ENCODE measurements around the gene MT1E.

MT1E gene

DNA sequence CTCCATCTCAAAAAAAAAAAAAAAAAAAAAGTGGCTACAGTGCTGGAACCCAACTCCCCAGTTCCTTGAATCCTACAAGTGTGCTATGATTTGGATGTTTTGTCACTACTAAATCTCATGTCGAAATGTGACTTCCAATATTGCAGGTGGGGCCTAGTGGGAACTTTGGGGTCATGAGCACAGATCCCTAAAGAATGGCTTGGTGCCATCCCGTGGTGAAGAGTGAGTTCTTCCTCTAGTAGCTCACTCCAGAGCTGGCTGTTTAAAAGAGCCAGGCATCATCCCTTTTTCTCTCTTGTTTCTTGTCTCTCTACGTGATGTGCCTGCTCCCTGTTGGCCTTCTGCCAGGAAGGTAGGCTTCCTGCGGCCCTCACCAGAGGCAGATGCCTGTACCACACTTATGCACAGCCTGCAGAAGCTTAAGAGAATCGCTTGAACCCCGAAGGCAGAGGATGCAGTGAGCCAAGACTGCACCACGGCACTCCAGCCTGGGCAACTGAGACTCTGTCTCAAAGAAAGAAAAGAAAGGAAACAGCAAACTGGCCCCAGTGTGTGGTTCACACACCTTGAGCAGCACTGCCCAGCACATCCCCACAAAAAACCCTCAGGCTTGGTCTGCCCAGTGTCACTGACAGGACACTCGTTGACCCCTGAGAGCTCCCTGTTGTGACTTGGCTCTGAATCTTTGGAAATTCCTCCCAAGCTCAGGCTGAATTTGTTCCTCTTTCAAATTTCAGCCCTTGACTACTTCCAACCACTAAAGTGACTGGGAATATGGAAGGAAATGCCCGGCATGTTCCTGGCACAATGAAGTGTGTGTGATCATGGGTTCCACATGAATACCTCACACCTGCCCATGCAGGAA, 3.1 kb downstream of the MT1E start:
- no peak for DNase-seq

DNA sequence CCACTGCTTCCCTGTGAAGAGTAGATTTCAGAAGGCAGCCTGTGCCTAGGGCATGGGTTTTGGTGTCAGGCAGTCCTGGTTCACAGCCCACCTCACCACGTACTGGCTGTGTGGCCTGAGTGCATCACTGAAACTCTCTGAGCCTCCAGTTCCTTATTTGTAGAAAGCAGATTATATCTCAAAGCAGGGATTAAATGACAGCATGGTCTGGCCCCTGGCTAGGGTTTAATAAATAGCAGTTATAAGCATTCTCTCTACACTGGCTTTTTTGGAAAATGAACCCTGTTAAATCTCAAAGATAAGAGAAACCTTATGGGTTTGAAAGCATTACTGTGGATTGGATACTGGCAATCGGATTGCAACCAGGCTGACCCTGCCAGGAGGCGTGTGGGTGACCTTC, 4.0 kb downstream of the MT1E start:
- DNase-seq, result no peak

DNA sequence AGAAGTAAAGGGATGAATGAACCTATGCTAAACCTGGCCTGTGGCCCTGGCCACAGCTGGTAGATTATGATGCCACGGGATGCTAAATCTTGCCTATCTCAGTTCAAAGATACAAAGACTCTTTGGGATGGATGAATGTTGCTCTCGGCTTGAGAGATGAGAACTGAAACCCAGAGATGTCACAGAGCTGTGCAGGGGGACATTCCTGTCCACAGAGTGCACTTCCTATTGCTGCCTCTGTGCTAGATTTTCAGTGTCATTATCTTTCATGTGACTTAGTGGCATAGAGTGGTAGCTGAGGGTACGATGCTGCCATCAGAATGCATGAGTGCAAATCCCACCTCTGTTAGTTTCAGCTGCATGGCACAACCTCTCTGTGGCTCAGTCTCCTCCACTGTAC, 4.6 kb downstream of the MT1E start:
- no peak for DNase-seq

DNA sequence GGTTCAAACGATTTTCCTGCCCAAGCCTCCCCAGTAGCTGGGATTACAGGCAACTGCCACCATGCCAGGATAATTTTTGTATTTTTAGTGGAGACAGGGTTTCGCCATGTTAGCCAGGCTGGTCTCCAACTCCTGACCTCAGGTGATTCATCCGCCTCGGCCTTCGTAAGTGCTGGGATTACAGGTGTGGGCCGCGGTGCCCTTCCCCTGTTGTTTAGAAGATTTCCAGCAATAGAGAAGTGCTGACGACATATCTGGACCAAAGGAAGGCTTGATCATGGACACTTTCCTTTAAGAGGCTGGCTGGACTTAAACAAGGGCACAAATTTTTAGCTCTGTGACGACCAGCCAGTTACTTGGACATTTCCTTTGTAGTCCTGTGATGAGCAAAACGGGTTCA, 5.6 kb downstream of the MT1E start:
- no peak for DNase-seq

DNA sequence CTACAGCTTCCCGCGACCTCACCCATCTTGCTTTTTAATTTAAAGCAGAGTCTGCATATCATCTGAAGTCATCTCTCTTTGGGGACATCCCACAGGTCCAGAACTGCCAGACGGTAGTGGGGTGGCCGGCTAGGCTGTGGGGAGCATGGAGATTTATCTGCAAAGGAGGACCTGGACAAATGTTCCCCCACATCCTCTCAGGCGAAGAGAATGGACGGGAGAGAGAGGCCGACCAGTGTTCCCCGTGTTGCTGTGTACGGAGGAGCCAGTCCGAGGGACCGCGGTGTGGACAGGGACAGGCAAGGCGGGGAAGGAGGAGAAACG, 6.2 kb downstream of the MT1E start:
- no peak for DNase-seq

DNA sequence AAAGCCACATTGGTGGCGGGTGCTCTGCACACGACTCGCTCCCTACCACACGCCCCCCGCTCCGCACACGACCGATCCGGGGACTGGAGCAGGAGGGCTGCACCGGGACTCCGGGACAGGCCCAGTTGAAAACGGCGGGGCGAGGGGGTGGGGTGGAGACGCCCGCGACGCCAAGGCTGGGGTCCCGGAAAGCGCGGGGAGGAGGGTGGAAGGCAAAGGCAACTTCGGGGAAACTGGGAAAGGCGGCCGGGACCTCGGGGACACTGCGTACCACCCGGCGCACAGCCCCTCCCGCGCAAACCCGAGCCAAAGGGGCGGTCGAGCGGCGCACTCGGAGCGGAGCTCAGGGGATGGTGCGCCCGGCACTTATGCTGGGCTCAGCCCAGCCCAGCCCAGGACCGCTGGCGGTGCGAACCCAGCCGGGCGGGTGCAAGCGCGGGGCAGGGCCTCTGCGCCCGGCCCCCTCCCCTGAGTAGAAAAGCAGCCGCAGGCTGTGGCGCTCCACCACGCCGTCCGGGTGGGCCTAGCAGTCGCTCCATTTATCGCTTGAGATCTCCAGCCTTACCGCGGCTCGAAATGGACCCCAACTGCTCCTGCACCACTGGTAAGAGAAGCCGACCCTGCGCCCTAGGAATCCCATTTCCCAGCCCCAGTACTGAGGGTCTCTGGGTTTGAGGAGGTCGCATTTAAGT, 6.7 kb downstream of the MT1E start, which contains the start of gene MT1M:
Gene MT1M, plus strand, starts transcription at position 504 of the 692 bp plus-strand sequence. Its CDS starts 73 bp downstream, at position 577.
- DNase-seq, result no peak

DNA sequence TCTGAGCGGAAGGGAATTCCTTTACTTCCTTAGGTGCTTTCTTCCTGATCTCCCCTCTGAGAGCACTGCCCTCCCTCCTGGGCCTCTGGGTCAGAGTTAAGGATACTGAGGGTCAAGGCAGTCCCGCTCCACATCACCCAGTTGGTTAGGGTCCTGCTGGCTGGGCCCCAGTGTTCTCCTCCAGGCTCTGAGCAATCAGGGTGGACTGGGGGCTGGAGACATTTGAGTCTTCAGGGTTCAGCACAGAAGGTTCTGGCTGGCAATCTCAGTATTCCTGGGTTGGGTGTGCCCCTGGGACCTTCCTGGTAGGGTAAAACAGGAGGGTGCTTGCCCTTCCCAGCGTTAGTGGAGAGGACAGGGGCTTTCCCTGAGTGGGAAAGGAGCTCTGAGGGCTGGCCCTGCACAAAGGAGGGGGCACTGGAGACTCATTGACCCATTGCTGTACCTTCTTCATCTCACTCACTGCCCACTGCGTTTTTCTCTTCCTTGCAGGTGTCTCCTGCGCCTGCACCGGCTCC, 7.3 kb downstream of the MT1E start:
- DNase-seq, result no peak

DNA sequence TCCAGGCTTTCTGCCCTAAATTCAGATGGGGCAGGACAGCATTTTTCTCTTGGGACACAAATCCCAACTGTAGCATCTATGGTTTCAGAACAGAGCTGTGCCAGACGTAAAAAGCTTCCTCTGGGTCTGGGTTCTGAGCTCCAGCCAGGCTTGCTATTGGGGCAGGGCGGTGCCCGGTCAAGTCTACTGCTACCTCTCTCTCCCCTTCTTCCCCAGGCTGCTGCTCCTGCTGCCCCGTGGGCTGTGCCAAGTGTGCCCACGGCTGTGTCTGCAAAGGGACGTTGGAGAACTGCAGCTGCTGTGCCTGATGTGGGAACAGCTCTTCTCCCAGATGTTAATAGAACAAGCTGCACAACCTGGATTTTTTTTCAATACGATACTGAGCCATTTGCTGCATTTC, 8.0 kb downstream of the MT1E start:
- no peak for DNase-seq

DNA sequence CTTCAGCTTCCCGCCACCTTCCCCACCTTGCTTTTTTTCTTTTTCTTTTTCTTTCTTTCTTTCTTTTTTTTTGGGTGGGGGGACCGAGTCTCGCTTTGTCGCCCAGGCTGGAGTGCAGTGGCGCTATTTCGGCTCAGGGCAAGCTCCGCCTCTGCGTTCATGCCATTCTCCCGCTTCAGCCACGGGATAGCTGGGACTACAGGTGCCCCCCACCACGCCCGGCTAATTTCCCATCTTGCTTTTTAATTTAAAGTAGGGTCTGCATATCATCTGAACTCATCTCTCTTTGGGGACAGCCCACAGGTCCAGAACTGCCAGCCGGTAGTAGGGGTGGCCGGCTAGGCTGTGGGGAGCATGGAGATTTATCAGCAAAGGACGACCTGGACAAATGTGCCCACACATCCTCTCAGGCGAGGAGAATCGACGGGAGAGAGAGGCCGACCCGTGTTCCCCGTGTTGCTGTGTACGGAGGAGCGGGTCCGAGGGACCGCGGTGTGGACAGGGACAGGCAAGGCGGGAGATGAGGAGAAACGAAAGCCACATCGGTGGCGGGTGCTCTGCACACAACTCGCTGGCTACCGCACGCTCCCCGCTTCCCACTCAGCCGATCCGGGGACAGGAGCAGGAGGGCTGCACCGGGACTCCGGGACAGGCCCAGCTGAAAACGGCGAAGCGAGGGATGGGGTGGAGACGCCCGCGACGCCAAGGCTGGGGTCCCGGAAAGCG, 9.3 kb downstream of the MT1E start:
- DNase-seq, result no peak

DNA sequence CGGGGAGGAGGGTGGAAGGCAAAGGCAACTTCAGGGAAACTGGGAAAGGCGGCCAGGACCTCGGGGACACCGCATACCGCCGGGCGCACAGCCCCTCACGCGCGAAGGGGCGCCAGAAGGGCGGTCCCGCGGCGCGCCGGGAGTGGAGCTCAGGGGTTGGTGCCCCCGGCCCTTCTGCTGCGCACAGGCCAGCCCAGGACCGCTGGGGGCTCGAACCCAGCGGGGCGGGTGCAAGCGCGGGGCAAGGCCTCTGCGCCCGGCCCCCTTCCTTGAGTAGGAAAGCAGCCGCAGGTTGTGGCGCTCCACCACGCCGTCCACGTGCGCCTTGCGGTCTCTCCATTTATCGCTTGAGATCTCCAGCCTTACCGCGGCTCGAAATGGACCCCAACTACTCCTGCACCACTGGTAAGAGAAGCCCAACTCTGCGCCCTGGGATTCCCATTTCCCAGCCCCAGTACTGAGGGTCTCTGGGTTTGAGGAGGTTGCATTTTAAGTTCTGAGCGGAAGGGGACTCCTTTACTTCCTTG, 9.9 kb downstream of the MT1E start:
- no peak for DNase-seq

DNA sequence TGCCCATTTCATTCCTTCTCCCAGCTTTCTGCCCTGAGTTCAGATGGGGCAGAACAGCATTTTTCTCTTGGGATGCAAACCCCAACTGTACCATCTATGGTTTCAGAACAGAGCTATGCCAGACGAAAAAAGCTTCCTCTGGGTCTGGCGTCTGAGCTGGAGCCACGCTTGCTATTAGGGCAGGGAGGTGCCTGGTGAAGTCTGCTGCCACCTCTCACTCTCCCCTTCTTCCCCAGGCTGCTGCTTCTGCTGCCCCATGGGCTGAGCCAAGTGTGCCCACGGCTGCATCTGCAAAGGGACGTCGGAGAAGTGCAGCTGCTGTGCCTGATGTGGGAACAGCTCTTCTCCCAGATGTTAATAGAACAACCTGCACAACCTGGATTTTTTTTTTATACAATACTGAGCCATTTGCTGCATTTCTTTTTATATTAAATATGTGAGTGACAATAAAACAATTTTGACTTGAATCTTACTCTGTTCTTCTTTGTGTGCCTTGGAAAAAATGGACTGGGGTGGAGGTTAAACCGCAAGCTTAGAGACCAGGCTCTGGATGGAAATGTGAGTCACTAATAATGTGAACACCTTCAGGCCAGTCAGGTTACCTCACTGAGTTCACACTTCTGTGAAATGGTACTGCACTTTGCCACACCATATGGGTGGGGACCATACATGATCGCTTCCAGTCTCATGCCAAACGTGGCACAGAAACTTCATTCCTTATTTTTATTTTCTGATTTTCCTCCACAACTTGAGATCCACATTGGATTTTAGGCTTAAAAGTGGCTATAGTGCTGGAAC, 11.2 kb downstream of the MT1E start:
- DNase-seq, result no peak

DNA sequence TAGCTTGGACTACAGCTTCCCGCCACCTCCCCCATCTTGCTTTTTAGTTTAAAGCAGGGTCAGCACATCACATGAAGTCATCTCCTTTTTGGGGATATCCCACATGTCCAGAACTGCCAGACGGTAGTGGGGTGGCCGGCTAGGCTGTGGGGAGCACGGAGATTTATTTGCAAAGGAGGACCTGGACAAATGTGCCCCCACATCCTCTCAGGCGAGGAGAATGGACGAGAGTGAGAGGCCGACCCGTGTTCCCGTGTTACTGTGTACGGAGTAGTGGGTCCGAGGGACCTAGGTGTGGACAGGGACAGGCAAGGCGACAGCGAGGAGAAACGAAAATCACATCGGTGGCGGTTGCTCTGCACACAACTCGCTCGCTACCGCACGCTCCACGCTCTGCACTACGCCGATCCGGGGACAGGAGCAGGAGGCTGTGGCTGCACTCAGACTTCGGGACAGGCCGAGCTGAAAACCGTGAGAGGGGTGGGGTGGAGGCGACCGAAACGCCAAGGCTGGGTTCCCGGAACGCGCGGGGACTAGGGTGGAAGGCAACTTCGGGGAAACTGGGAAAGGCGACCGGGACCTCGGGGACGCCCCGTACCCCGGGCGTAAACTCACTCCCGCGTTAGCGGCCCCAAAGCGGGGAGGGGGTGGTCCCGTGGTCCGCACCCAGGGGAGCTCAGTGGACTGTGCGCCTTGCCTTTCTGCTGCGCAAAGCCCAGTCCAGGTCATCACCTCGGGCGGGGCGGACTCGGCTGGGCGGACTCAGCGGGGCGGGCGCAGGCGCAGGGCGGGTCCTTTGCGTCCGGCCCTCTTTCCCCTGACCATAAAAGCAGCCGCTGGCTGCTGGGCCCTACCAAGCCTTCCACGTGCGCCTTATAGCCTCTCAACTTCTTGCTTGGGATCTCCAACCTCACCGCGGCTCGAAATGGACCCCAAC, 12.5 kb downstream of the MT1E start, which contains the start of gene MT1A:
Gene MT1A, plus strand, starts transcription at position 853 of the 937 bp plus-strand sequence. Its CDS starts 73 bp downstream, at position 926.
- no peak for DNase-seq

DNA sequence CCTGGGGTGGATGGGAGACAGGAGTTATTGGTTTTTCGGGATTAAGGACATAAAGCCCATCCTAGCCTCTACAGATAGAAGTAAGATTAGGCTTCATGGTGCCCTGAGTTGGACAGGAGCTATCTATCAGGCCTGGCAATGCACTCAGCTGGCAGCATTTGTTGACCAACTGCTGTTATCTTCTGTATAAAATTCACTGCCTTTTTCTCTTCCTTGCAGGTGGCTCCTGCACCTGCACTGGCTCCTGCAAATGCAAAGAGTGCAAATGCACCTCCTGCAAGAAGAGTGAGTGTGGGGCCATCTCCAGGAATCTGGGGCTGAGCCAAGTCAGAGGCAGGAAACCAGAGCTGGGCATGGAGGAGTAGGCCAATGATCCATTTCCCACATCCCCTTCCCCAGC, 13.5 kb downstream of the MT1E start:
- no peak for DNase-seq

DNA sequence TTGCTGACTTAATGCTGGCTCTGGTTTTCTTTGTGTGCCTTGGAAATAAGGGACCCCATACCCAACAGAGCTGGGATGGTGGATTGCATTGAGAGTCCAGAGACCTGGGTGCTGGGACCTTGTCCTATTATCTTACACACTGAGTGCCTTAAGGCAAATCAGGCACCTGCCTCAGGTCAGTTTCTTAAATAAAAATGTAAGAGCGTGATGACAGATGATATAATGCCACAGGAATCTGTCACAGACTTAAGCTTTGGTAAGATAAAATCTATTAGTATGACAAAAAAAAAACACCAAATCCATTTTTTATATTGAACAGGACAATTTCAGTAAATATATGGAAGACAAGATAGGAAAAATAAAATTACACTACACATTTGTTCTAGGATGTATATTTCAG, 14.5 kb downstream of the MT1E start:
- no peak for DNase-seq

DNA sequence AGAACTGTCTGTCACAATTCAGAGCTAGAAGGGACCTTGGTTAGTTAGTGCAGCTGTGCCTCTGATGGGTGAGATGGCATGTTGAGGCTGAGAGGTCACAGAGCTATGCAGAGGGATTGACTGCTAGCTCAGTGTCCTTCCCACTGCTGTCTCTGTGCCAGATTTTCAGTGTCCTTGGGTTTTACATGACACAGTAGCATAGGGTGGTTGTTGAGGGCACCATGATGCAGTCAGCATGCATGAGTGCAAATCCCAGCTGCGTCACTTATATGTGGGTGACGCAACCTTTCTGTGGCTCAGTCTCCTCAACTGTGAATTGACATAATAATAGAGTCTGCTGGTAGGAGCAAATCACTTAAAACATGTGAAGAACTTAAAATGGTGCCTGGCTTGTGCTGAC, 15.6 kb downstream of the MT1E start:
- no peak for DNase-seq

DNA sequence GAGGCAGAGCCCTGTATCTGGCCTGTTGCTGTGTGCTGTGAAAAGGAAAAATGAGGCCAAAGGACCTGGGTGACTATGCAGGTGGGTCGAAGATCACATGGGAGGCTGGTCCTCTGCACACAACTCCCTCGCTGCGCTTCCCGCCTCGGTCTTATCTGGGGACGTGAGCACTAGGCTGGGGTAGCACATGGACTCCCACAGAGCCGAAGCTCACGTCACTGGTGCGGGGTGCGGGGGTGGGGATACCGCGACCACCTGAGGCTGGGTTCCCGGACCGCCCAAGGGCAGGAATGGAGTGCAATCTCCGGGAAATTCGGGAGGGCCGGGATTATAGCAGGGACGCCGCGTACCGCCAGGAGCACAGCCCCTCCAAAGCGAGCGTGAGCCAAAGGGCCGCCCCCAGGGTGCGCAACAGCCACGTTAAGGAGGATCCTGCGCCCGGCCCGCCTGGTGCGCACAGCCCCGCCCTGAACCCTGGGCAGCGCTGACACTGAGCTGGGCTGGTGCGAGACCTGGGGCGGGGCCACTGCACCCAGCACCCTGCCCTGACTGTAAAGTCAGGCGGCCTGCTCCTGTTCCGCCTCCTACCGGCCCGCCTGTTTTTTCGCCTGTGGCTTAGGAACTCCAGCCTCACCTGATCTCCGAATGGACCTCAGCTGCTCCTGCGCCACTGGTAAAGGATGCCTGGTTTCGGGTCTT, 17.6 kb downstream of the MT1E start:
- DNase-seq, result no peak

DNA sequence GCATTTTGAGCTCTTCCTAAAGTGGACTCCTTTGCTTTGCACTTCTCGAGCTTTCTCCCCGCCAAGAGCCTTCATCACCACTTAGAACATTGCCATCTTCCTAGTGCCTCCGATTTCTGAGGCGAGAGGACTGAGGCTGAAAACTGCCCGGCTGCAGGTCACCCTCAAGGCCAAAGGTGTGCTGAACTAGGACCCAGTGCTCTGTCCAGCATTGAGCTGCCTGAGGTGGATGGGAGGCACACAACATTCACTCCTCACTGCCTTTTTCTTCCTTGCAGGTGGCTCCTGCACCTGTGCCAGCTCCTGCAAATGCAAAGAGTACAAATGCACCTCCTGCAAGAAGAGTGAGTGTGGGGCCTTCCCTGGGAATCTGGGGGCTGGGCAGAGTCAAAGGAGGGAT, 18.3 kb downstream of the MT1E start:
- no peak for DNase-seq

DNA sequence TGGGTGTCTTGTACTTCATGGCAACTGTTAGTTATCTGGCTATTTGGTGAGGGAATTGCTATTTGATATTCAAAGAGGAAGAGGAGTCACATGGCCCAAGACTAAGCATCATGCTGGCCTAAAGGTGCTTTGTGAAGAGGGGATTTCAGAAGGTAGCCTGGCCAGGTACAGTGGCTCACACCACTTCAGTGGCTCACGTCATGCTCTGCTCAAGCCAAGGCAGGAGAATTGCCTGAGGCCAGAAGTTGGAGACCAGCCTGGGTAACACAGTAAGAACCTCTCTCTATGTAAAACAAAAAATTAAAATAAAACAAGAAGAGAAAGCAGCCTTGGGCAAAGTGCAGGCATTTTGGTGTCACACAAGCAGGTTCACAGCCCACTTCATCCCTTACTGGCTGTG, 19.7 kb downstream of the MT1E start:
- no peak for DNase-seq

DNA sequence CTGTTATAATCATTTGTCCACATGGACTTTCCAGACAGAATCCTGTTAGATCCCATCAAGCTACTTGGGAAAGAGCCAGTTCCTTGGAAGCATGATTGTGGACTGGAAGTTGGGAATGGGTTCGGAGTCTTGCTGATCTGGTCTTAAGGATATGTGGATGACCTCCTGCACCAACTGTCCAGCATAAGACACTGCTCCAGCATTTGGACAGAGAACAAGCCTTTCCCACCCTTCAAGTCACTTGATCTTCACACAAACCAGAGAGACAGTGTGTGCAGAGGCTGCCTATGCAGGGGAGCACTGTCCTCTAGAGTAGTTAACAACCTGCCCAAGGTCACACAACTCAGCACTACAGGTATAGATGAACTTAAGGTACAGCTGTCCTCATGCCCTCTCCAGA, 20.3 kb downstream of the MT1E start:
- no peak for DNase-seq

DNA sequence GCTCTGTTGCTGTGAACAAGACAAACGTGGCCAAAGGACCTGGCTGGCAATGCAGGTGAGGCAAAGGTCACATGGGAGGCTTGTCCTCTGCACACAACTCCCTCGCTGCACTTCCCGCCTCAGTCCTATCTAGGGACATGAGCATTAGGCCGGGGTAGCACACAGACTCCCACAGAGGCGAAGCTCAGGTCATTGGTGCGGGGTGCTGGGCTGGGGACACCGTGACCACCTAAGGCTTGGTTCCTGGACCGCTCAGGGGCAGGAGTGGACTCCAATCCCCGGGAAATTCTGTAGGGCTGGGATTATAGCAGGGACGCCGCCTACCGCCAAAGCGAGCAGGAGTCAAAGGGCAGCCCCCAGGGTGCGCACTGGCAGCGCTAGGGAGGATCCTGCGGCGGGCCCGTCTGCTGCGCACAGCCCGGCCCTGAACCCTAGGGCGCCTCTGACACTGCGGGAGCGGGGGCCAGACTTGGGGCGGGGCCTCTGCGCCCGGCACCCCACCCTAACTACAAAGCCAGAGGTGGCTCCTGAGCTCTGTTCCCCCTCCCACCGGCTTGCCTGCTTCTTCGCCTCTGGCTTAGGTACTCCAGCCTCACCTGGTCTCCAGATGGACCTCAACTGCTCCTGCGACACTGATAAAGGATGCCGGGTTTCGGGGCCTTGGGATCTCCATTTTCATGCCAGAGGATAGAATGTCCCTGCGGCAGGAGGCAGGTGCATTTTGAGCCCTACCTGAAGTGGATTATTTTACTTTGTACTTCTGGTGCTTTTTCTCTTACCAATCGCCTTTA, 22.3 kb downstream of the MT1E start:
- no peak for DNase-seq

Measured in COR-L47 (cell line).